Measurements from ENCODE around the gene ZNF830. TPM values are rescaled to one million over a fixed set of nuclear protein-coding genes. Genes with fewer than 3 reads are reported as not detected.

Gene ZNF830
- total and polyA plus RNA-seq, 10 of the 15 experiments (the other 5 are each of a cell fraction or from before 2014, with no cell fraction given) = 9.7 to 18.5 (median 15.1) TPM

DNA sequence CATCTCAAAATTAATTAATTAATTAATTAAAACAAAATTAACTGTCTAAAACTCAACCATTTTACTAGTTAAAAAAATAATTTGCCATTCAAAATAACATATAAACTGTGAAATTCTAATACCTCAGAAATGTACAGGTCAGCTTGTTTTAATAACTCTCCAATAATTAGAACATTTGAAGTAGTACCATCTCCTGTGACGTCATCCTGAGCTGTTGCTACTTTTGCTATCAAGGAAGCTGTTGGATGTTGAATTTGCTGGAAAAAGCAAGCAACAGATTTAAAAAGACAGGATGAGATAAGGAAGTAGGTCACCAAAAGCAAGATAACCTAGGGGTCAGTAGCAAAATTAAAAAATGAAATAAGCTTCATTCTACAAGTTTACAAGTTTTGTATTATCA, 2.9 kb upstream of the ZNF830 start:
- CTCF ChIA-PET = interaction anchor here (0.6 to 1.1 kb wide), 2 partner anchors 16 to 30 kb away, joined by 3 to 4 read pairs; no protein-coding TSS in a partner anchor
- Histone ChIP-seq H3K9ac (ENCODE audit: control insufficient read depth, insufficient read depth, low read length) (no peak overlapping the region), H3K4me2 (ENCODE audit: control insufficient read depth, insufficient read depth) (no peak overlapping the region), H3K79me2 (ENCODE audit: control insufficient read depth, insufficient read depth, low read length) (peaks cover 21% of the 10 kb centered on the region), H4K20me1 (ENCODE audit: control insufficient read depth, insufficient read depth) (no peaks in the 10 kb centered on the region), H3K9me3 (replicated peaks; ENCODE audit: control insufficient read depth, insufficient read depth, low read length) (no peaks in the 10 kb centered on the region), H3K4me1 (ENCODE audit: control insufficient read depth, insufficient read depth, low read length) (peaks cover 8% of the 10 kb centered on the region; the same call in 1 of the 2 replicates), H3K4me3 (no peak overlapping the region), H3K27ac (ENCODE audit: control insufficient read depth, insufficient read depth) (no peak overlapping the region), H2AFZ (ENCODE audit: control insufficient read depth, low read depth, low read length) (no peak overlapping the region), H3K36me3 (ENCODE audit: control insufficient read depth in 2 of 2, insufficient read depth in 2 of 2, low read length in 1 of 2) (no peaks in the 10 kb centered on the region), H3K27me3 (replicated peaks in 1 of 2; ENCODE audit: control insufficient read depth in 2 of 2, insufficient read depth in 2 of 2, low read length in 1 of 2) (no peaks in the 10 kb centered on the region)
- no TSS peak for BruUV-seq (replicated peaks)
- DNase-seq (ENCODE audit: low read depth, low spot score) = no peak
- WGBS (ENCODE audit: insufficient coverage, insufficient replicate concordance, low lambda C conversion rate, missing lambda C conversion rate) = 39% methylated on average over 1 of the region's 1 CpG
- SMC1A ChIA-PET (ENCODE audit: uncharacterized antibody, unreplicated experiment) = interaction anchor here (0.6 to 1.4 kb wide), 2 partner anchors 26 to 44 kb away, joined by 3 to 4 read pairs; no protein-coding TSS in a partner anchor
- intact Hi-C loops (cut with micrococcal nuclease; ENCODE audit: unreplicated experiment) = no loop called here
- in situ Hi-C loops (cut with MboI) = no loop called here
- ATAC-seq = no peak
- POLR2A ChIA-PET = no interaction called here
- RAD21 ChIA-PET (ENCODE audit: unreplicated experiment) = interaction anchor here (0.6 kb wide), 1 partner anchor 24 kb away, joined by 3 read pairs; no protein-coding TSS in a partner anchor
- FAIRE-seq = no peak
- TF ChIP-seq RBBP5 (conservative IDR thresholded peaks at IDR 0.05) (no peak), SMAD5 (IDR thresholded peaks at IDR 0.05; ENCODE audit: low read depth) (no peak), IKZF1 (conservative IDR thresholded peaks at IDR 0.05) (no peak), CBX5 (IDR thresholded peaks at IDR 0.05; ENCODE audit: low read depth) (no peak), KLF5 (IDR thresholded peaks at IDR 0.05; ENCODE audit: partially characterized antibody) (no peak), ZZZ3 (IDR thresholded peaks at IDR 0.05; ENCODE audit: control insufficient read depth, insufficient read length, low read depth) (no peak), YY1 (IDR thresholded peaks at IDR 0.05; ENCODE audit: low read depth, low read length) (no peak), SUZ12 (IDR thresholded peaks at IDR 0.05; ENCODE audit: unreplicated experiment) (no peak), NFYB (IDR thresholded peaks at IDR 0.05; ENCODE audit: insufficient read depth, low read depth, low read length) (no peak), STAT3 (IDR thresholded peaks at IDR 0.05; ENCODE audit: low read depth, low read length) (no peak), SIN3A (IDR thresholded peaks at IDR 0.05; ENCODE audit: low read depth, low read length) (no peak), SMC3 (IDR thresholded peaks at IDR 0.05; ENCODE audit: borderline replicate concordance, low read length) (no peak), NR2F1 (conservative IDR thresholded peaks at IDR 0.05) (no peak), BRCA1 (IDR thresholded peaks at IDR 0.05; ENCODE audit: low read depth, low read length) (no peak)
- TF ChIP-seq, protein P1, sequence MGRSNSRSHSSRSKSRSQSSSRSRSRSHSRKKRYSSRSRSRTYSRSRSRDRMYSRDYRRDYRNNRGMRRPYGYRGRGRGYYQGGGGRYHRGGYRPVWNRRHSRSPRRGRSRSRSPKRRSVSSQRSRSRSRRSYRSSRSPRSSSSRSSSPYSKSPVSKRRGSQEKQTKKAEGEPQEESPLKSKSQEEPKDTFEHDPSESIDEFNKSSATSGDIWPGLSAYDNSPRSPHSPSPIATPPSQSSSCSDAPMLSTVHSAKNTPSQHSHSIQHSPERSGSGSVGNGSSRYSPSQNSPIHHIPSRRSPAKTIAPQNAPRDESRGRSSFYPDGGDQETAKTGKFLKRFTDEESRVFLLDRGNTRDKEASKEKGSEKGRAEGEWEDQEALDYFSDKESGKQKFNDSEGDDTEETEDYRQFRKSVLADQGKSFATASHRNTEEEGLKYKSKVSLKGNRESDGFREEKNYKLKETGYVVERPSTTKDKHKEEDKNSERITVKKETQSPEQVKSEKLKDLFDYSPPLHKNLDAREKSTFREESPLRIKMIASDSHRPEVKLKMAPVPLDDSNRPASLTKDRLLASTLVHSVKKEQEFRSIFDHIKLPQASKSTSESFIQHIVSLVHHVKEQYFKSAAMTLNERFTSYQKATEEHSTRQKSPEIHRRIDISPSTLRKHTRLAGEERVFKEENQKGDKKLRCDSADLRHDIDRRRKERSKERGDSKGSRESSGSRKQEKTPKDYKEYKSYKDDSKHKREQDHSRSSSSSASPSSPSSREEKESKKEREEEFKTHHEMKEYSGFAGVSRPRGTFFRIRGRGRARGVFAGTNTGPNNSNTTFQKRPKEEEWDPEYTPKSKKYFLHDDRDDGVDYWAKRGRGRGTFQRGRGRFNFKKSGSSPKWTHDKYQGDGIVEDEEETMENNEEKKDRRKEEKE (IDR thresholded peaks at IDR 0.05) = no peak
- TF ChIP-seq, protein P2, sequence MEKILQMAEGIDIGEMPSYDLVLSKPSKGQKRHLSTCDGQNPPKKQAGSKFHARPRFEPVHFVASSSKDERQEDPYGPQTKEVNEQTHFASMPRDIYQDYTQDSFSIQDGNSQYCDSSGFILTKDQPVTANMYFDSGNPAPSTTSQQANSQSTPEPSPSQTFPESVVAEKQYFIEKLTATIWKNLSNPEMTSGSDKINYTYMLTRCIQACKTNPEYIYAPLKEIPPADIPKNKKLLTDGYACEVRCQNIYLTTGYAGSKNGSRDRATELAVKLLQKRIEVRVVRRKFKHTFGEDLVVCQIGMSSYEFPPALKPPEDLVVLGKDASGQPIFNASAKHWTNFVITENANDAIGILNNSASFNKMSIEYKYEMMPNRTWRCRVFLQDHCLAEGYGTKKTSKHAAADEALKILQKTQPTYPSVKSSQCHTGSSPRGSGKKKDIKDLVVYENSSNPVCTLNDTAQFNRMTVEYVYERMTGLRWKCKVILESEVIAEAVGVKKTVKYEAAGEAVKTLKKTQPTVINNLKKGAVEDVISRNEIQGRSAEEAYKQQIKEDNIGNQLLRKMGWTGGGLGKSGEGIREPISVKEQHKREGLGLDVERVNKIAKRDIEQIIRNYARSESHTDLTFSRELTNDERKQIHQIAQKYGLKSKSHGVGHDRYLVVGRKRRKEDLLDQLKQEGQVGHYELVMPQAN (conservative IDR thresholded peaks at IDR 0.05) = no peak
